SU-DHL-6 (cell line): Measurements from ENCODE around the gene PTPRN2.

Source experiments
- H2AFZ ChIP-seq: fragments of 200-600 bp; sonication (generic); 2 replicates; pipeline ENCODE4 v1.6.1; 2014; ENCODE audit warnings: low read depth, mild to moderate bottlenecking, moderate library complexity, mixed read lengths, antibody characterized with exemption, low read length; ENCODE audit not compliant: severe bottlenecking
- H3F3A ChIP-seq: fragments of 200-600 bp; shearing (Covaris generic); 2 replicates; pipeline ENCODE4 v1.6.0; 2016; ENCODE audit warnings: antibody characterized with exemption, mild to moderate bottlenecking; ENCODE audit not compliant: insufficient read depth
- H3K27ac ChIP-seq: fragments of 200-600 bp; sonication (generic); 2 replicates; pipeline ENCODE4 v1.5.1; 2016; ENCODE audit warnings: low read depth, mild to moderate bottlenecking, low read length, moderate library complexity, mixed read lengths
- H3K27me3 ChIP-seq: fragments of 200-600 bp; sonication (generic), shearing (Covaris generic); 2 replicates; pipeline ENCODE4 v1.6.0; 2014; ENCODE audit warnings: mild to moderate bottlenecking, low read length
- H3K36me3 ChIP-seq: fragments of 200-600 bp; sonication (generic); 2 replicates; pipeline ENCODE4 v1.6.1; 2014; ENCODE audit warnings: mild to moderate bottlenecking, low read length, mixed read lengths
- H3K4me2 ChIP-seq: fragments of 300-600, 200-600 bp; shearing (Covaris generic), sonication (generic); 2 replicates; pipeline ENCODE4 v1.6.0; 2014; ENCODE audit warnings: low read length, low read depth, mild to moderate bottlenecking; ENCODE audit not compliant: poor library complexity, severe bottlenecking
- H3K4me3 ChIP-seq: fragments of 200-600 bp; sonication (generic); 2 replicates; pipeline ENCODE4 v1.5.1; 2014; ENCODE audit warnings: antibody characterized with exemption, low read length, mild to moderate bottlenecking, mixed read lengths; ENCODE audit not compliant: insufficient read depth, poor library complexity, severe bottlenecking
- H3K79me2 ChIP-seq: fragments of 200-600 bp; sonication (generic); 2 replicates; pipeline ENCODE4 v1.6.1; 2014; ENCODE audit warnings: mild to moderate bottlenecking, low read length, moderate library complexity; ENCODE audit not compliant: insufficient read depth
- H3K9ac ChIP-seq: fragments of 200-600 bp; sonication (generic); 2 replicates; pipeline ENCODE4 v1.7.0; 2014; ENCODE audit warnings: mild to moderate bottlenecking, low read length
- H3K9me2 ChIP-seq: fragments of 200-600 bp; sonication (generic); replicated peaks from 2 replicates; pipeline ENCODE4 v1.6.1; 2014; ENCODE audit warnings: low read length; ENCODE audit not compliant: insufficient read depth
- H3K9me3 ChIP-seq: fragments of 200-600 bp; sonication (generic); 2 replicates; pipeline ENCODE4 v1.6.1; 2014; ENCODE audit warnings: low read length, mixed read lengths; ENCODE audit not compliant: insufficient read depth
- H4K20me1 ChIP-seq: fragments of 200-600 bp; sonication (generic); 2 replicates; pipeline ENCODE4 v1.6.1; 2014; ENCODE audit warnings: low read depth, mild to moderate bottlenecking, antibody characterized with exemption, low read length, moderate library complexity, mixed read lengths
- CTCF ChIP-seq: fragments of 200-600 bp; sonication (generic); IDR thresholded peaks from one replicate; pipeline ENCODE4 v1.5.1; 2017; ENCODE audit warnings: antibody characterized with exemption, mild to moderate bottlenecking, low read length, moderate library complexity; ENCODE audit not compliant: insufficient read depth, poor library complexity, severe bottlenecking
- EZH2phosphoT487 ChIP-seq: fragments of 200-600 bp; sonication (generic), shearing (Covaris generic); conservative IDR thresholded peaks from 2 replicates; pipeline ENCODE4 v1.6.1; 2018; ENCODE audit warnings: mild to moderate bottlenecking, antibody characterized with exemption, low read length, moderate library complexity, mixed read lengths

The PTPRN2 gene

GRCh38 chr7:157540606-157541294 is 1046.9 kb downstream of the PTPRN2 start:
- Histone ChIP-seq H3K9me2 (no peaks in the 10 kb centered on the region), H3K9me3 (no peaks in the 10 kb centered on the region), H3K4me2 (no peak overlapping the region), H3K27ac (no peak overlapping the region), H3K9ac (no peak overlapping the region), H4K20me1 (no peaks in the 10 kb centered on the region), H3K27me3 (no peaks in the 10 kb centered on the region), H2AFZ (no peak overlapping the region), H3F3A (no peaks in the 10 kb centered on the region), H3K4me3 (no peak overlapping the region), H3K79me2 (no peaks in the 10 kb centered on the region), H3K36me3 (no peaks in the 10 kb centered on the region)
- TF ChIP-seq CTCF, result no peak
- no peak for TF ChIP-seq EZH2phosphoT487

- Histone ChIP-seq H3K4me3 (no peak overlapping the region), H4K20me1 (no peaks in the 10 kb centered on the region), H3K9ac (no peak overlapping the region), H3K27me3 (no peaks in the 10 kb centered on the region), H3K27ac (no peak overlapping the region), H3K9me3 (no peaks in the 10 kb centered on the region), H3K36me3 (no peaks in the 10 kb centered on the region), H3K79me2 (no peaks in the 10 kb centered on the region), H3K4me2 (no peak overlapping the region), H3K9me2 (no peaks in the 10 kb centered on the region), H3F3A (no peaks in the 10 kb centered on the region), H2AFZ (no peak overlapping the region)
- TF ChIP-seq EZH2phosphoT487 (no peak), CTCF (no peak)
Observed at GRCh38 chr7:157540020-157540419, 1047.6 kb downstream of the PTPRN2 start.

- Histone ChIP-seq H3K9ac (no peak overlapping the region), H3K9me2 (no peaks in the 10 kb centered on the region), H3K79me2 (no peaks in the 10 kb centered on the region), H2AFZ (no peak overlapping the region), H3K27me3 (no peaks in the 10 kb centered on the region), H3K36me3 (no peaks in the 10 kb centered on the region), H3K9me3 (no peaks in the 10 kb centered on the region), H3K4me2 (no peak overlapping the region), H3F3A (no peaks in the 10 kb centered on the region), H4K20me1 (no peaks in the 10 kb centered on the region), H3K27ac (no peak overlapping the region), H3K4me3 (no peak overlapping the region)
- TF ChIP-seq EZH2phosphoT487 (no peak), CTCF (no peak)
Observed at GRCh38 chr7:157539521-157539920, 1048.1 kb downstream of the PTPRN2 start.
